Neural progenitor cell (in vitro differentiated cells): ENCODE results near the gene CD4. TPM values are rescaled to one million over a fixed set of nuclear protein-coding genes. Genes with fewer than 3 reads are reported as not detected.

Source experiments
- DNase-seq: peaks from one replicate; pipeline ENCODE4 v3.0.0-alpha.2; 2016; ENCODE audit warnings: low spot score
- H2AFZ ChIP-seq: fragments of 200-600 bp; sonication (generic); replicated peaks from 2 replicates; pipeline ENCODE4 v1.6.1; 2016; ENCODE audit warnings: antibody characterized with exemption
- H3F3A ChIP-seq: fragments of 200-600 bp; sonication (generic); 2 replicates; pipeline ENCODE4 v1.6.1; 2016; ENCODE audit warnings: antibody characterized with exemption, low read depth
- H3K27ac ChIP-seq: fragments of 200-600 bp; sonication (generic); 2 replicates; pipeline ENCODE4 v1.5.1; 2016; ENCODE audit warnings: mild to moderate bottlenecking
- H3K27me3 ChIP-seq: fragments of 200-600 bp; sonication (generic); 2 replicates; pipeline ENCODE4 v1.6.1; 2016; ENCODE audit warnings: mild to moderate bottlenecking, moderate library complexity
- H3K36me3 ChIP-seq: fragments of 200-600 bp; sonication (generic); 2 replicates; pipeline ENCODE4 v1.5.1; 2016
- H3K4me1 ChIP-seq: fragments of 200-600 bp; sonication (generic); 2 replicates; pipeline ENCODE4 v1.6.1; 2016; ENCODE audit warnings: mixed run types
- H3K4me2 ChIP-seq: fragments of 200-600 bp; sonication (generic); 2 replicates; pipeline ENCODE4 v1.6.1; 2016
- H3K4me3 ChIP-seq: fragments of 200-600 bp; sonication (generic); 2 replicates; pipeline ENCODE4 v1.5.1; 2016
- H3K79me2 ChIP-seq: fragments of 200-600 bp; sonication (generic); 2 replicates; pipeline ENCODE4 v1.6.1; 2016; ENCODE audit warnings: low read depth
- H3K9ac ChIP-seq: fragments of 200-600 bp; sonication (generic); 2 replicates; pipeline ENCODE4 v1.6.1; 2016
- H3K9me3 ChIP-seq: fragments of 200-600 bp; sonication (generic); 2 replicates; pipeline ENCODE4 v1.5.1; 2016; ENCODE audit warnings: low read depth
- H4K20me1 ChIP-seq: fragments of 200-600 bp; sonication (generic); 2 replicates; pipeline ENCODE4 v1.6.1; 2016; ENCODE audit warnings: low read depth
- H3K27ac Mint-ChIP-seq: 3 replicates; pipeline ENCODE4 v1.8.0; 2021; ENCODE audit warnings: mixed read lengths
- H3K27me3 Mint-ChIP-seq: 2 replicates; pipeline ENCODE4 v1.8.0; 2022; ENCODE audit warnings: low read depth, mild to moderate bottlenecking, inconsistent platforms, moderate library complexity, mixed read lengths; ENCODE audit not compliant: insufficient read depth
- H3K36me3 Mint-ChIP-seq: 3 replicates; pipeline ENCODE4 v1.8.0; 2021; ENCODE audit warnings: mixed read lengths
- H3K4me1 Mint-ChIP-seq: 3 replicates; pipeline ENCODE4 v1.8.0; 2021; ENCODE audit warnings: mixed read lengths
- H3K4me3 Mint-ChIP-seq: 3 replicates; pipeline ENCODE4 v1.8.0; 2021; ENCODE audit warnings: mild to moderate bottlenecking, moderate library complexity, mixed read lengths
- H3K9me3 Mint-ChIP-seq: 3 replicates; pipeline ENCODE4 v1.8.0; 2020; ENCODE audit warnings: mixed read lengths
- CTCF ChIP-seq: fragments of 200-600 bp; sonication (generic); IDR thresholded peaks from 2 replicates; pipeline ENCODE4 v1.5.1; 2017; ENCODE audit warnings: antibody characterized with exemption, mild to moderate bottlenecking
- EZH2 ChIP-seq: fragments of 200-600 bp; sonication (generic); IDR thresholded peaks from 2 replicates; pipeline ENCODE4 v1.6.1; 2017; ENCODE audit warnings: antibody characterized with exemption, mild to moderate bottlenecking, moderate library complexity
- EZH2phosphoT487 ChIP-seq: fragments of 200-600 bp; sonication (generic); IDR thresholded peaks from 2 replicates; pipeline ENCODE4 v1.6.1; 2017; ENCODE audit warnings: antibody characterized with exemption
- total RNA-seq: library from RNA; depleted of rRNA; stranded (reverse); fragments of >200 nt; gene quantifications from 2 replicates; pipeline ENCODE4 v1.2.3, GENCODE V29; 2015; ENCODE audit warnings: low replicate concordance

The CD4 gene
- total RNA-seq, 1 donor from 2014 or later = 2.5 TPM

GRCh38 chr12:6768437-6768914, 20.9 kb upstream of the CD4 start:
- DNase-seq = peak; percentile 75
- H4K20me1 ChIP-seq = peaks cover 64% of the 10 kb centered on the region
- H3K4me3 Mint-ChIP-seq = peak overlapping the region; percentile 99
- H3K4me1 Mint-ChIP-seq = peaks cover 65% of the 10 kb centered on the region
- H3K9ac ChIP-seq = peak overlapping the region; percentile 90
- peak overlapping the region; percentile 89 for H3K4me2 ChIP-seq
- H3K9me3 Mint-ChIP-seq = no peaks in the 10 kb centered on the region
- TF ChIP-seq EZH2 = no peak
- no peak for TF ChIP-seq CTCF
- no peak for TF ChIP-seq EZH2phosphoT487
- peaks cover 85% of the 10 kb centered on the region for H3F3A ChIP-seq
- H3K36me3 ChIP-seq = peaks cover 5% of the 10 kb centered on the region
- H3K27me3 Mint-ChIP-seq = peaks cover 23% of the 10 kb centered on the region
- peaks cover 60% of the 10 kb centered on the region for H3K4me1 ChIP-seq
- peaks cover 27% of the 10 kb centered on the region for H3K36me3 Mint-ChIP-seq
- H3K27ac Mint-ChIP-seq = peak overlapping the region; percentile 96
- H2AFZ ChIP-seq = no peak overlapping the region
- peaks cover 65% of the 10 kb centered on the region for H3K79me2 ChIP-seq
- H3K27me3 ChIP-seq = peaks cover 10% of the 10 kb centered on the region
- H3K9me3 ChIP-seq = no peaks in the 10 kb centered on the region
- peak overlapping the region; percentile 100 for H3K4me3 ChIP-seq
- H3K27ac ChIP-seq = peak overlapping the region; percentile 99

GRCh38 chr12:6768990-6769389, 20.3 kb upstream of the CD4 start:
- Mint-ChIP-seq H3K4me3 (peak overlapping the region; percentile 99), H3K27ac (peak overlapping the region; percentile 96), H3K4me1 (peaks cover 60% of the 10 kb centered on the region), H3K27me3 (peaks cover 23% of the 10 kb centered on the region), H3K36me3 (peaks cover 27% of the 10 kb centered on the region), H3K9me3 (no peaks in the 10 kb centered on the region)
- Histone ChIP-seq H3K27ac (peak overlapping the region; percentile 99), H3K4me3 (peak overlapping the region; percentile 100), H3K9me3 (no peaks in the 10 kb centered on the region), H3F3A (peaks cover 81% of the 10 kb centered on the region), H4K20me1 (peaks cover 66% of the 10 kb centered on the region), H3K36me3 (peaks cover 5% of the 10 kb centered on the region), H3K4me1 (peaks cover 60% of the 10 kb centered on the region), H2AFZ (no peak overlapping the region), H3K9ac (peak overlapping the region; percentile 90), H3K79me2 (peaks cover 65% of the 10 kb centered on the region), H3K27me3 (peaks cover 15% of the 10 kb centered on the region), H3K4me2 (peak overlapping the region; percentile 89)
- TF ChIP-seq EZH2phosphoT487 (no peak), EZH2 (no peak), CTCF (no peak)
- peak; percentile 96 for DNase-seq

GRCh38 chr12:6769666-6770065, 19.7 kb upstream of the CD4 start:
- Mint-ChIP-seq H3K36me3 (peaks cover 28% of the 10 kb centered on the region), H3K27ac (no peak overlapping the region), H3K9me3 (no peaks in the 10 kb centered on the region), H3K4me1 (peaks cover 56% of the 10 kb centered on the region), H3K27me3 (peaks cover 22% of the 10 kb centered on the region), H3K4me3 (peak overlapping the region; percentile 50)
- H3K36me3 ChIP-seq = peaks cover 5% of the 10 kb centered on the region
- no peak overlapping the region for H3K9ac ChIP-seq
- H2AFZ ChIP-seq = no peak overlapping the region
- no peak for TF ChIP-seq CTCF
- no peak for TF ChIP-seq EZH2phosphoT487
- TF ChIP-seq EZH2 = no peak
- peaks cover 18% of the 10 kb centered on the region for H3K27me3 ChIP-seq
- peaks cover 68% of the 10 kb centered on the region for H4K20me1 ChIP-seq
- H3K27ac ChIP-seq = peak overlapping the region; percentile 54
- no peaks in the 10 kb centered on the region for H3K9me3 ChIP-seq
- H3K79me2 ChIP-seq = peaks cover 62% of the 10 kb centered on the region
- peak overlapping the region; percentile 100 for H3K4me3 ChIP-seq
- no peak for DNase-seq
- peaks cover 59% of the 10 kb centered on the region for H3K4me1 ChIP-seq
- peak overlapping the region; percentile 89 for H3K4me2 ChIP-seq
- peaks cover 79% of the 10 kb centered on the region for H3F3A ChIP-seq
